Stimulated activated CD8-positive, alpha-beta memory T cell treated with anti-CD3 and anti-CD28 coated beads, Interleukin-7, amount 100 ng/mL, for 24 hours (primary cell): ENCODE data around the gene PLEKHA6.
A peak's percentile ranks its signal among the peaks of the same experiment; 100 is the strongest.

Experiments used
- DNase-seq: peaks from one replicate; pipeline ENCODE4 v3.0.0-alpha.2; 2020; ENCODE audit warnings: low read depth

The PLEKHA6 gene

GRCh38 chr1:204383163-204383904 lies 23.6 kb upstream of the PLEKHA6 start:
- DNase-seq, result no peak

- DNase-seq, result no peak
Observed at GRCh38 chr1:204382714-204383083, 23.0 kb upstream of the PLEKHA6 start.

GRCh38 chr1:204380293-204380831 lies 20.6 kb upstream of the PLEKHA6 start:
- DNase-seq, result no peak

GRCh38 chr1:204377800-204378668 lies 18.3 kb upstream of the PLEKHA6 start:
- DNase-seq, result no peak

- DNase-seq, result no peak
Observed at GRCh38 chr1:204376919-204377799, 17.4 kb upstream of the PLEKHA6 start.

- no peak for DNase-seq
Observed at GRCh38 chr1:204376465-204376864, 16.7 kb upstream of the PLEKHA6 start.

GRCh38 chr1:204373911-204374310 lies 14.2 kb upstream of the PLEKHA6 start:
- DNase-seq, result no peak

- no peak for DNase-seq
Observed at GRCh38 chr1:204370176-204370575, 10.4 kb upstream of the PLEKHA6 start.

- DNase-seq, result no peak
Observed at GRCh38 chr1:204368996-204369726, 9.4 kb upstream of the PLEKHA6 start.

- no peak for DNase-seq
Observed at GRCh38 chr1:204367956-204368355, 8.2 kb upstream of the PLEKHA6 start.

- no peak for DNase-seq
Observed at GRCh38 chr1:204367193-204367858, 7.6 kb upstream of the PLEKHA6 start.

GRCh38 chr1:204366759-204367158 lies 7.0 kb upstream of the PLEKHA6 start:
- DNase-seq, result no peak

- DNase-seq, result peak; percentile 29
Observed at GRCh38 chr1:204363335-204364114, 3.8 kb upstream of the PLEKHA6 start.

GRCh38 chr1:204362984-204363334 lies 3.2 kb upstream of the PLEKHA6 start:
- DNase-seq, result no peak

- DNase-seq, result no peak
Observed at GRCh38 chr1:204361781-204362180, 2.1 kb upstream of the PLEKHA6 start.

GRCh38 chr1:204361341-204361771 lies 1.6 kb upstream of the PLEKHA6 start:
- DNase-seq, result no peak

GRCh38 chr1:204360314-204360713 lies 585 bp upstream of the PLEKHA6 start:
- DNase-seq, result no peak

- DNase-seq, result no peak
Observed at GRCh38 chr1:204359131-204359473, 627 bp downstream of the PLEKHA6 start.

- no peak for DNase-seq
Observed at GRCh38 chr1:204358605-204359004, 1.1 kb downstream of the PLEKHA6 start.
